PC-9 (cell line): ENCODE data around the gene CTIF.

Experiments
- EZH2 ChIP-seq: fragments of 200-600 bp; sonication (generic); IDR thresholded peaks from 2 replicates; pipeline ENCODE4 v1.8.0; 2017; ENCODE audit warnings: antibody characterized with exemption, low read depth
- TF ChIP-seq, protein P1 (sequence below): fragments of 200-600 bp; sonication (generic); conservative IDR thresholded peaks from 2 replicates; pipeline ENCODE4 v1.6.1; 2017; ENCODE audit warnings: mixed run types, antibody characterized with exemption, mild to moderate bottlenecking, moderate library complexity

DNA sequence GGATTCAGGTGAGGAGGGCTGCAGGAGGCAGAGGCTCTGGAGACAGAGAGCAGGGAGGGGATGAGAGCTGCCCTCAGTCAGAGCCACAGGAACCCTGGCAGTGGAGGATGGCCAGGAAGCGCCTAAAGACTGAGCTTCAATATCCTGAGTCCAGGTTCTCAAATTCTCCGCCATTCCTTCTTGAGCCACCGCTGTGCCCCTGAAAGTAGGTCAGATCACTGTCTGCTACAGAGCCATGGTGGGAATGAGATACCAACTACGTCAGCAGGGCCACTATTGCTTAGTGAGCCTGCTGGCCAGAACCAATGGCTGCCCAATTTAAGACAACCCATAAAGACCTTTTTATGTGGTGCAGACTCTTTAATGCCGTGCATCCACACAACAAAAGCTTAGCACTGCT, 155.5 kb downstream of the CTIF start:
- TF ChIP-seq, protein P1, sequence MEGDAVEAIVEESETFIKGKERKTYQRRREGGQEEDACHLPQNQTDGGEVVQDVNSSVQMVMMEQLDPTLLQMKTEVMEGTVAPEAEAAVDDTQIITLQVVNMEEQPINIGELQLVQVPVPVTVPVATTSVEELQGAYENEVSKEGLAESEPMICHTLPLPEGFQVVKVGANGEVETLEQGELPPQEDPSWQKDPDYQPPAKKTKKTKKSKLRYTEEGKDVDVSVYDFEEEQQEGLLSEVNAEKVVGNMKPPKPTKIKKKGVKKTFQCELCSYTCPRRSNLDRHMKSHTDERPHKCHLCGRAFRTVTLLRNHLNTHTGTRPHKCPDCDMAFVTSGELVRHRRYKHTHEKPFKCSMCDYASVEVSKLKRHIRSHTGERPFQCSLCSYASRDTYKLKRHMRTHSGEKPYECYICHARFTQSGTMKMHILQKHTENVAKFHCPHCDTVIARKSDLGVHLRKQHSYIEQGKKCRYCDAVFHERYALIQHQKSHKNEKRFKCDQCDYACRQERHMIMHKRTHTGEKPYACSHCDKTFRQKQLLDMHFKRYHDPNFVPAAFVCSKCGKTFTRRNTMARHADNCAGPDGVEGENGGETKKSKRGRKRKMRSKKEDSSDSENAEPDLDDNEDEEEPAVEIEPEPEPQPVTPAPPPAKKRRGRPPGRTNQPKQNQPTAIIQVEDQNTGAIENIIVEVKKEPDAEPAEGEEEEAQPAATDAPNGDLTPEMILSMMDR, result no peak
- no peak for TF ChIP-seq EZH2
